Skin epidermis (tissue), 12 donors: Measurements from ENCODE around the gene AEN.

Experiments used
- H3K27ac ChIP-seq, 21 experiments: fragments of 200-600 bp; sonication (generic) in 11 of 21; one replicate each; pipeline ENCODE4 v1.5.0; 2020; ENCODE audit warnings: mild to moderate bottlenecking in 3 of 21, inconsistent platforms in 2 of 21, moderate library complexity in 2 of 21
- H3K4me3 ChIP-seq, 7 experiments: fragments of 200-600 bp; sonication (generic) in 2 of 7; one replicate each; pipeline ENCODE4 v1.5.0; 2020; ENCODE audit warnings: inconsistent platforms in 2 of 7, mild to moderate bottlenecking in 2 of 7, moderate library complexity in 1 of 7

Gene AEN

GRCh38 chr15:88658070-88658965 lies 37.2 kb downstream of the AEN start:
- no peak overlapping the region for H3K27ac ChIP-seq

GRCh38 chr15:88658972-88659931 lies 38.1 kb downstream of the AEN start:
- Histone ChIP-seq H3K4me3 (no peak overlapping the region), H3K27ac (peak overlapping the region in 3 of 21 experiments; percentile 9 to 22 (median 17))

More at GRCh38 chr15:88658070-88658965, 37.2 kb downstream of the AEN start:
- H3K4me3 ChIP-seq, result no peak overlapping the region

GRCh38 chr15:88661041-88661700 lies 40.0 kb downstream of the AEN start:
- Histone ChIP-seq H3K27ac (no peak overlapping the region), H3K4me3 (no peak overlapping the region)

- H3K4me3 ChIP-seq, result no peak overlapping the region
- H3K27ac ChIP-seq, result no peak overlapping the region
Observed at GRCh38 chr15:88661761-88662556, 40.8 kb downstream of the AEN start.

GRCh38 chr15:88663141-88663621 lies 42.0 kb downstream of the AEN start:
- Histone ChIP-seq H3K27ac (no peak overlapping the region), H3K4me3 (no peak overlapping the region)

DNA sequence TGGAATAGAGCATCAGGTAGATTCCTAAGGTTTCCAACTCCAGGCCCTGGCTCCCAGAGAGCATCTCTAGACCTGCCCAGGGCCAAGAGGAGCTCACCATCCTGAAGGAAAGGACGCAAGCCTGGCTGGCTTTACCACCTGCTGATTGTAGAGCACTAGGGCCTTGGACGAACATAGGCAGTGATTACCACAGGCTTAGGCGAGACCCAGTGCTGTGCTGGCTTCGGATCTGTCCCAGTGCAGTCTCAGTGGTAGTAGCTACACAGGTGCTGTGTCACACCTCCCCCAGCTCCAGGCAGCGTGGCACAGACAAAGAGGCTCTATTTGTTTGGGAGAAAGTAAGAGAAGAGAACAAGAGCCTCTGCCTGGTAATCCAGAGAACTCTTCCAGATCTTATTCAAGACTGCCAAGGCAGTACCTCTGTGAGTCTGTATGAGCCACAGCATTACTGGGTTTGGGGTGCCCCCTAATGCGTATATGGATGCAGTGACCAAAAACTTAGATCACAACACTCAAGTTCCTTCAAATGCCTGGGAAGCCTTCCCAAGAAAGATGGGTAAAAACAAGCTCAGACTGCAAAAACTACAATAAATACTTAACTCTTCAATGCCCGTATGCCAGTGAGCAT lies 43.1 kb downstream of the AEN start:
- no peak overlapping the region for H3K4me3 ChIP-seq
- no peak overlapping the region for H3K27ac ChIP-seq

GRCh38 chr15:88674661-88675060 lies 53.5 kb downstream of the AEN start:
- H3K27ac ChIP-seq, result no peak overlapping the region
- H3K4me3 ChIP-seq, result no peak overlapping the region

GRCh38 chr15:88678755-88679154 lies 57.6 kb downstream of the AEN start:
- H3K4me3 ChIP-seq, result no peak overlapping the region
- no peak overlapping the region for H3K27ac ChIP-seq

DNA sequence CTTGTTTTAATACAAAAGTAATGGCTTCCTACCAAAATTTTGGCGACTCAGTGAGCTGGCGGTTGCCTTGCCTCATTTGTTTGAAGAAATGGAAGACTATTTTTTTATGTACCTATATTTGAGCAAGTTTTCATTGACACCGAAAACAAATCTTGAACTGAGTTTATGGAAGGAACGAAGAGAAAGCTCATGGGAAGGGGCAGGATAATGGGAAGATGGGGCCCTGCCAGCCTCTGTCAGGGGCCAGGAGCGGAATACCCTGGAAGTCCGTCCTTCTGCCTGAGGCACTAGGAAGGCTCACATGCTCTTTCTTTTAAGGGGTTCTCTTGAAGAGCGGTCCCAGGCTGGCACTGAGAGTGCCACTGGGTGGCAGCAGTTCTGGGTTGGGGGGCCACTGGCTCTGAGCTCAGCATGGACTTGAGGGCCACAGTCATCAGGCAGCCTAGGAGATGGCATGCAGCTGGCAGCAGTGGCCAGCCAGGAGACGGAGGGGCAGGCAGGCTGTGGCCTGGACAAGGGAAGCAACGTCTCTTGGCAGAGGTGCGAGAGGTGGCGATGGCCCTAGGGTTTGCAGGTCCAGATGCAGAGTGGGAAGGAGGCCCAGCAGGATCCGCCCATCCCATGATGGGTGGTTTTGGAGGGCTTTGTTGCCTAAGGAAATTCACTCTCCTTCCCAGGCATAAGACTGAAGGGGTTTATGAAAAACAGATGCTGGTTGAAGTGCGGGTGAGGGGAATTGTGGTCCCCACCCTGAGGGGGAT lies 59.3 kb downstream of the AEN start:
- Histone ChIP-seq H3K27ac (no peak overlapping the region), H3K4me3 (no peak overlapping the region)

GRCh38 chr15:88681610-88682221 lies 60.6 kb downstream of the AEN start:
- Histone ChIP-seq H3K4me3 (no peak overlapping the region), H3K27ac (peak overlapping the region in 2 of 21 experiments; percentile 10 to 27)
